ENCODE measurements around the gene TMEM132A.
A peak's percentile ranks its signal among the peaks of the same experiment; 100 is the strongest.

TMEM132A gene

GRCh38 chr11:60912223-60912850 is 11.9 kb upstream of the TMEM132A start:
- DNase-seq (ENCODE audit: low read depth) = no peak
- H3K4me3 ChIP-seq (ENCODE audit: low read depth, low read length) = no peak overlapping the region
- no peak for TF ChIP-seq POLR2A (IDR thresholded peaks at IDR 0.05; ENCODE audit: extremely low read depth, insufficient read length)
- no peak for TF ChIP-seq CTCF (IDR thresholded peaks at IDR 0.05; ENCODE audit: low read depth, low read length)
- TF ChIP-seq MYC (IDR thresholded peaks at IDR 0.05; ENCODE audit: low read depth, low read length) = no peak

- DNase-seq (ENCODE audit: low read depth) = no peak
- peak overlapping the region; percentile 89 for H3K4me3 ChIP-seq (ENCODE audit: low read depth, low read length)
Observed at GRCh38 chr11:60912851-60913528, 11.3 kb upstream of the TMEM132A start.

GRCh38 chr11:60913793-60914632 is 10.2 kb upstream of the TMEM132A start, which contains the start of gene TMEM109:
Gene TMEM109 (plus strand): TSS chr11:60914158. CDS start chr11:60919694, 5,536 bp downstream.
- TF ChIP-seq CTCF (IDR thresholded peaks at IDR 0.05; ENCODE audit: low read depth, low read length) = no peak
- peak; percentile 66 for TF ChIP-seq MYC (IDR thresholded peaks at IDR 0.05; ENCODE audit: low read depth, low read length)
- TF ChIP-seq, protein P1, sequence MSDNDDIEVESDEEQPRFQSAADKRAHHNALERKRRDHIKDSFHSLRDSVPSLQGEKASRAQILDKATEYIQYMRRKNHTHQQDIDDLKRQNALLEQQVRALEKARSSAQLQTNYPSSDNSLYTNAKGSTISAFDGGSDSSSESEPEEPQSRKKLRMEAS (IDR thresholded peaks at IDR 0.05; ENCODE audit: low read depth, low read length) = peak; percentile 93
- peak; percentile 56 for TF ChIP-seq POLR2A (IDR thresholded peaks at IDR 0.05; ENCODE audit: extremely low read depth, insufficient read length)
- DNase-seq (ENCODE audit: low read depth) = peak; percentile 92
- peak within 1 kb of the TSS; percentile 89 for H3K4me3 ChIP-seq (ENCODE audit: low read depth, low read length)

More at GRCh38 chr11:60912851-60913528, 11.3 kb upstream of the TMEM132A start:
- TF ChIP-seq CTCF (IDR thresholded peaks at IDR 0.05; ENCODE audit: low read depth, low read length) = no peak
- TF ChIP-seq, protein P1 (IDR thresholded peaks at IDR 0.05; ENCODE audit: low read depth, low read length) = no peak

DNA sequence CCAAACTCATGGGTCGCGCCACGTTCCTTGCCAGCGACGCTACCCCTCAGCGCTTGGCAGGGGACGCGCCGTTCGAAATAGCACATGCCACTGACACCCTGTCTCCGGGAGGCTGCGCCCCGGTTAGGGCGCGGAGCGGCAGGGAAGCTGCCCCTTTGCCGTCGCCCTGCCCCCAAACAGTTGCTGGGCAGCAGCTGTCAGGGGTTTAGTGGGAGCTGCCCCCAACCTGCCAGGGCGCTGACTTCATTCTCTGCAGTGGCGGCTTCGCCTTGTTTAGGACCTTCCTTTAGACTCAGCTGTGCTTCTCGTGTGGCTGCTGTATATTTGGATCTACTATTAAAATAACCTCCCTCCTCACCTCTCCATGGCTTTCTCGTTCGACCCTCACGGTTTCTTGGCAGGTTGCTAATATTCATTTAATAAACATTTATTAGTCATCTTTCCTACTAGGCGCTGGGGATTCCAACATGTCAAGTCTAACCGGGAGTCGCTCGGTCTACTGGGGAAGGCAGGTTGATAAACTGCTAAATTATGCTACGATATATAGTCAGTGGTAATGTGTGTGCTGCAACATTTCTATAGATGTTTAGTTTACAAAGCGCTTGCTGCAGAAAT is 9.5 kb upstream of the TMEM132A start:
- peak; percentile 70 for DNase-seq (ENCODE audit: low read depth)
- H3K4me3 ChIP-seq (ENCODE audit: low read depth, low read length) = peak overlapping the region; percentile 89
- TF ChIP-seq MYC (IDR thresholded peaks at IDR 0.05; ENCODE audit: low read depth, low read length) = no peak
- TF ChIP-seq, protein P1 (IDR thresholded peaks at IDR 0.05; ENCODE audit: low read depth, low read length) = peak; percentile 69
- no peak for TF ChIP-seq CTCF (IDR thresholded peaks at IDR 0.05; ENCODE audit: low read depth, low read length)

DNA sequence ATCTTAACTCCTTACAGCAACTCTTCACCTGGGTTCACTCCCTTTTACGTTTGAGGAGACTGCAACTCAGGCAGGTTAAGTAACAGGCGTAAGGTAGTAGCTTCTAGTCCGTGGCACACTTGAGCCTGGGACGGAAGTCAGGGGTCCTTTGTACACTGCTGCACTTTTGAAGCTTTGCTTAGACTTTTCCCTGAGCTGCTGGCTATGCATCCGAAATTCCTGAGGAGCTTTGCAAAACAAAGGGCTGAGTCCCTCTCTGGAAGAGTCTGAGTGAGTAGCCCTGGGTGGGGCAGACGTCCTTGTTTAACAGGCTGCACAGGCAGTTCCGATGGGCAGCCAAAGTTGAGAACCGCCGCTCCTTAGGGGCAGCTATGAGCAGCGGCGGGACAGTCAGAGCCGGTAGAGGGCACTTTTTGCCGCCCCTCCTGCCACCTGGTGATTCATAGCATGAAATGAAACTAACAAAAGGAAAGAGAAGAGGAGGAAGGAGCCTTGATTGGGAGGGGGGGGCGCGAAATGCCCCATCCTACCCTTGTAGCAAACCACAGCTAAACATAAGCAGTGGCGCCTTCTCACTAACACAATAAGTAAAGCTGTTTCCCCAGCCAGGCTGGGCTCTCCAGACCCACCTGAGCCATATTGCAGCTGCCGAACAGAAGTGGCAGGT is 8.9 kb upstream of the TMEM132A start:
- no peak for TF ChIP-seq MYC (IDR thresholded peaks at IDR 0.05; ENCODE audit: low read depth, low read length)
- TF ChIP-seq CTCF (IDR thresholded peaks at IDR 0.05; ENCODE audit: low read depth, low read length) = peak; percentile 62
- TF ChIP-seq POLR2A (IDR thresholded peaks at IDR 0.05; ENCODE audit: extremely low read depth, insufficient read length) = no peak
- DNase-seq (ENCODE audit: low read depth) = peak; percentile 86

More for the DNA sequence above, 8.9 kb upstream of the TMEM132A start:
- peak overlapping the region; percentile 89 for H3K4me3 ChIP-seq (ENCODE audit: low read depth, low read length)

Measured in NB4 (cell line).